Measurements from ENCODE around the gene ZNF121.

ZNF121 gene

GRCh38 chr19:9538183-9539058 lies 45.9 kb downstream of the ZNF121 start, which contains the start of gene ZNF426:
Gene ZNF426 (minus strand): TSS chr19:9538645. CDS start chr19:9536232, 2,413 bp downstream.
- CTCF ChIA-PET, result no interaction called here
- POLR2A ChIA-PET, result no interaction called here
- DNase-seq (ENCODE audit: extremely low spot score), result peak; percentile 69
- TF ChIP-seq ZNF384 (IDR thresholded peaks at IDR 0.05), result no peak
- no peak for TF ChIP-seq FOXK2 (IDR thresholded peaks at IDR 0.05)
- TF ChIP-seq BHLHE40 (IDR thresholded peaks at IDR 0.05; ENCODE audit: borderline replicate concordance), result no peak
- no peak for TF ChIP-seq LEF1 (IDR thresholded peaks at IDR 0.05; ENCODE audit: borderline replicate concordance)
- no peak for TF ChIP-seq ELF4 (IDR thresholded peaks at IDR 0.05)
- peak; percentile 79 for TF ChIP-seq L3MBTL2 (conservative IDR thresholded peaks at IDR 0.05)
- TF ChIP-seq HDGF (IDR thresholded peaks at IDR 0.05; ENCODE audit: borderline replicate concordance), result no peak
- no peak for TF ChIP-seq FOXA1 (IDR thresholded peaks at IDR 0.05)
- TF ChIP-seq FOXM1 (IDR thresholded peaks at IDR 0.05; ENCODE audit: borderline replicate concordance), result no peak

- POLR2A ChIA-PET, result no interaction called here
- CTCF ChIA-PET, result no interaction called here
- no peak for TF ChIP-seq NFRKB (IDR thresholded peaks at IDR 0.05)
- no peak for TF ChIP-seq FOXM1 (IDR thresholded peaks at IDR 0.05; ENCODE audit: borderline replicate concordance)
- DNase-seq (ENCODE audit: extremely low spot score), result no peak
Measured at GRCh38 chr19:9535934-9536333, 48.4 kb downstream of the ZNF121 start.

- TF ChIP-seq L3MBTL2 (conservative IDR thresholded peaks at IDR 0.05), result no peak
- no peak for TF ChIP-seq ELF4 (IDR thresholded peaks at IDR 0.05)
- no peak for TF ChIP-seq FOXA1 (IDR thresholded peaks at IDR 0.05)
- TF ChIP-seq FOXK2 (IDR thresholded peaks at IDR 0.05), result no peak
- ChIA-PET POLR2A (no interaction called here), CTCF (no interaction called here)
- DNase-seq (ENCODE audit: extremely low spot score), result no peak
Measured at GRCh38 chr19:9531933-9532332, 52.4 kb downstream of the ZNF121 start.

GRCh38 chr19:9528757-9529336 lies 55.5 kb downstream of the ZNF121 start:
- ChIA-PET POLR2A (no interaction called here), CTCF (no interaction called here)
- no peak for DNase-seq (ENCODE audit: extremely low spot score)
- TF ChIP-seq FOXK2 (IDR thresholded peaks at IDR 0.05) (no peak), ELF4 (IDR thresholded peaks at IDR 0.05) (no peak), ARNT (IDR thresholded peaks at IDR 0.05) (no peak), FOXM1 (IDR thresholded peaks at IDR 0.05; ENCODE audit: borderline replicate concordance) (no peak), PKNOX1 (IDR thresholded peaks at IDR 0.05) (no peak), FOXA1 (IDR thresholded peaks at IDR 0.05) (no peak), HDGF (IDR thresholded peaks at IDR 0.05; ENCODE audit: borderline replicate concordance) (no peak), NFRKB (IDR thresholded peaks at IDR 0.05) (no peak), SUZ12 (IDR thresholded peaks at IDR 0.05) (no peak), LEF1 (IDR thresholded peaks at IDR 0.05; ENCODE audit: borderline replicate concordance) (no peak), SP1 (IDR thresholded peaks at IDR 0.05) (no peak)

GRCh38 chr19:9523885-9524474 lies 60.3 kb downstream of the ZNF121 start:
- no peak for TF ChIP-seq ELF4 (IDR thresholded peaks at IDR 0.05)
- no peak for TF ChIP-seq FOXM1 (IDR thresholded peaks at IDR 0.05; ENCODE audit: borderline replicate concordance)
- no peak for TF ChIP-seq HDGF (IDR thresholded peaks at IDR 0.05; ENCODE audit: borderline replicate concordance)
- no peak for TF ChIP-seq NFRKB (IDR thresholded peaks at IDR 0.05)
- DNase-seq (ENCODE audit: extremely low spot score), result no peak
- ChIA-PET POLR2A (no interaction called here), CTCF (no interaction called here)
